RWPE1 (cell line): ENCODE measurements around the gene SH3D19.

ENCODE experiments used
- CTCF ChIA-PET: fragments of 350-600 bp; sonication (Branson Sonifier 250); formaldehyde crosslinking; extraction: SDS; loops from one replicate; lab custom pipeline; 2021; lab: Yijun Ruan, JAX
- POLR2A ChIA-PET: fragments of 400-600 bp; formaldehyde crosslinking; extraction: SDS; loops from one replicate; lab custom pipeline; 2020; ENCODE audit warnings: antibody characterized with exemption; ENCODE audit not compliant: low non-redundant PET; lab: Yijun Ruan, JAX
- DNase-seq: peaks from one replicate; pipeline ENCODE4 v3.0.0; 2012; ENCODE audit warnings: low spot score
- H3K27ac ChIP-seq: fragments of 450-650 bp; 2 replicates; pipeline ENCODE4 v1.5.1; 2017
- TF ChIP-seq, protein P1 (sequence below): fragments of 450-650 bp; conservative IDR thresholded peaks from 2 replicates; pipeline ENCODE4 v1.5.1; 2017; ENCODE audit warnings: low read depth, mild to moderate bottlenecking

Gene SH3D19

DNA sequence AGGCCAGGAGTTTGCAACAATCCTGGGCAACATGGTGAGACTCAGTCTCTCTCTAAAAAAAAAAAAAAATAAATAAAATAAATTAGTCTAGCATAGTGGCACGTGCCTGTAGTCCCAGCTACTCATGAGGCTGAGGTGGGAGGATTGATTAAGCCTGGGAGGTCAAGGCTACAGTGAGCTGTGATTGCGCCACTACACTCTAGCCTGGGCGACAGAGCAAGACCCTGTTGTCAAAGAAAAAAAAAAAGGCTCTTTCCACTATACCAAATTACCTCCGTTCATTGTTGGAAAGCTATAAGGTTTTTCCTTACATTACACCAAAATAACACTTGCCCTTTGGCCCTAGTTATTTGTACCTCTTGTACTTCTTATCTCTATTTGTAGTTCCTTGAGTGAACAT is 58.3 kb downstream of the SH3D19 start:
- POLR2A ChIA-PET: no interaction called here
- no peak overlapping the region for H3K27ac ChIP-seq
- TF ChIP-seq, protein P1, sequence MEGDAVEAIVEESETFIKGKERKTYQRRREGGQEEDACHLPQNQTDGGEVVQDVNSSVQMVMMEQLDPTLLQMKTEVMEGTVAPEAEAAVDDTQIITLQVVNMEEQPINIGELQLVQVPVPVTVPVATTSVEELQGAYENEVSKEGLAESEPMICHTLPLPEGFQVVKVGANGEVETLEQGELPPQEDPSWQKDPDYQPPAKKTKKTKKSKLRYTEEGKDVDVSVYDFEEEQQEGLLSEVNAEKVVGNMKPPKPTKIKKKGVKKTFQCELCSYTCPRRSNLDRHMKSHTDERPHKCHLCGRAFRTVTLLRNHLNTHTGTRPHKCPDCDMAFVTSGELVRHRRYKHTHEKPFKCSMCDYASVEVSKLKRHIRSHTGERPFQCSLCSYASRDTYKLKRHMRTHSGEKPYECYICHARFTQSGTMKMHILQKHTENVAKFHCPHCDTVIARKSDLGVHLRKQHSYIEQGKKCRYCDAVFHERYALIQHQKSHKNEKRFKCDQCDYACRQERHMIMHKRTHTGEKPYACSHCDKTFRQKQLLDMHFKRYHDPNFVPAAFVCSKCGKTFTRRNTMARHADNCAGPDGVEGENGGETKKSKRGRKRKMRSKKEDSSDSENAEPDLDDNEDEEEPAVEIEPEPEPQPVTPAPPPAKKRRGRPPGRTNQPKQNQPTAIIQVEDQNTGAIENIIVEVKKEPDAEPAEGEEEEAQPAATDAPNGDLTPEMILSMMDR: no peak
- CTCF ChIA-PET: interaction anchor here (0.6 to 1.5 kb wide), 3 partner anchors 9 to 326 kb away, joined by 3 to 5 read pairs (median 4); no protein-coding TSS in a partner anchor
- no peak for DNase-seq

DNA sequence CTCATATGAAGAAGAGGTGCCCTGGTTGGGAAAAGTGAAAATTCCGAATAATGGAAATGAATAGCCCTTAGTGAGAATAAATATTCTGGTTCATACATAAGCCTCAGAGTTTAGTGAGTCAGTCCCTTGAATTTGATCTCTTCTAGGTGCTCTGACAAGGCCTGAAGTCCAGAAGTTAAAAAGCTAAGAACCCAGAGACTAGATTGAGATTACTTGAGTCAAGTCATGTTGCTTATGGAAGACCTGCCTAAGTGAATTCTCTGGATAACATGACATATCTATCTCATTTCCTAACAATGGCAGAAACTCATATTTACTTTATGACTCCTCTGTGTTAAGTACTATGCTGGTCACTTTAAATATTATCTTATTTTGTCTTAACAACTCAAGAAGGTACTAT is 58.9 kb downstream of the SH3D19 start:
- CTCF ChIA-PET: interaction anchor here (1.5 kb wide), 1 partner anchor 10 kb away, joined by 3 read pairs; no protein-coding TSS in a partner anchor
- no peak overlapping the region for H3K27ac ChIP-seq
- DNase-seq: no peak
- POLR2A ChIA-PET: no interaction called here
- TF ChIP-seq, protein P1: no peak

DNA sequence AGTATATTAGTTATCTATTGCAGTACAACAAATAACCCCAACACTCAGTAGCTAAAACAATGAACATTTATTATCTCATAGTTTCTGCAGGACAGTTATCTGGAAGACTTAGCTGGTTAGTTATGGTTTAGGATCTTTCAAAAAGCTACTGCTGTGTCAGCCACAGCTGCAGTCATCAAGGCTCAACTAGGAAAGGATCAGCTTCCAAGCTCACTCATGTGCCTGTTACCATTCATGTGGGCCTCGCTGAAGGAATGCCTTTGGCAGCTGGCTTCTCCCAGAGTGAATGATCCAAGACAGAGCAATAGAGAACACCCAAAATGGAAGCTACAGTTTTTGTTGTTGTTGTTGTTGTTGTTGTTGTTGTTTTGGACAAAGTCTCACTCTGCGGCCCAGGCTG is 62.0 kb downstream of the SH3D19 start:
- POLR2A ChIA-PET: no interaction called here
- CTCF ChIA-PET: interaction anchor here (0.6 to 2.0 kb wide), 2 partner anchors 12 to 126 kb away, joined by 4 to 8 read pairs; no protein-coding TSS in a partner anchor
- DNase-seq: no peak
- TF ChIP-seq, protein P1: no peak
- no peak overlapping the region for H3K27ac ChIP-seq

DNA sequence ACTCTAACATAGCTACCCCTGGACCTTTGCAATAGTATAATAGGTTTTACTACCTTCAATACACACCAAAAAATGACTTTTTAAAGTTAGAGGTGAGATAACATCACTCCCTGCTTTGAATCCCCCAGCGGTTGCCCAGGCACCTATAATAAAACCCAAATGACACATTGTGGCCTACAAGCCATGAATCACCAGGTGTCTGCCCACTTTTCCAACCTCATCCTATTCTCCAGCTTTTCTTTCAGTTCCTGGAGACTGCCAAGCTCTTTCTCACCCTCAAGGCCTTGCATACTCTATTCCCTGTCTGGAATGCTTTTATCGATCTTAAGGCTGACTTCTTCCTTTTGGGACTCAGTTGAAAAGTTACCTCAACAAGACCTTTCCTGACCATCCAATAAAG is 64.9 kb downstream of the SH3D19 start:
- no peak overlapping the region for H3K27ac ChIP-seq
- POLR2A ChIA-PET: no interaction called here
- CTCF ChIA-PET: no interaction called here
- DNase-seq: no peak
- TF ChIP-seq, protein P1: no peak

DNA sequence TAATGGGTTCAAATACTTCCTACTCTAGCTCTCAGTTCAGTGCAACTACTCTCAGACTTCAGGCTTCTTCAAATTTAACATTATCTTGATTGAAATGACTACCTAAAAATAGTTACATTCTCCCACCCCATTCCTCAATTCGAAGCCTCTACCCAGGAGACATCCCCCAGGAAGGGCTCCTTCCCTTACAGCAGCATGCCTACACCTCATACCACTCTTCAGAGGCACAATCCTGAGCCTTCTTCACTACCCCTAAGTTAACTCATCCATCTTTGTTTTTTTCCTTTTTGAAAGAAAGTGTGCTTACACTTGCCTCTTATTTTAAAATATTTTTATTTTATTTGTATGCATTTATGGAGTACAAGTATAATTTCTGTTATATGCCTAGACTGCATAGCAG is 65.7 kb downstream of the SH3D19 start:
- no peak overlapping the region for H3K27ac ChIP-seq
- no peak for DNase-seq
- ChIA-PET POLR2A (no interaction called here), CTCF (no interaction called here)
- TF ChIP-seq, protein P1: no peak

DNA sequence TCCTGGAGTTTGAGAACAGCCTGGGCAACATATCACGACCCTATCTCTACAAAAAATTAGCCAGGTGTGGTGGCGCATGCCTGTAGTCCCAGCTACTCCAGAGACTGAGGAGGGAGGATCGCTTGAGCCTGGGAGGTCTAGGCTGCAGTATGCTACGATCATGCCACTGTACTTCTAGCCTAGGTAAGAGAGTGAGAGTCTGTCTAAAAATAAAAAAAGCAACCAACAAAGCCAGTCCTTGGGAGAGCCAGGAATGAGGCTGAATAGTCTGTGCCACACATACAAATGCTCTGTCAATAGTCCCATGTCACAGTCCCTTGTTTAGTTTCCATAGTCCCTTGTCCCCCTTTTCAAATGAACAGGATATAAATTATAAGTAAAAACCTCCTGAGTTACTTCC is 67.7 kb downstream of the SH3D19 start:
- H3K27ac ChIP-seq: no peak overlapping the region
- CTCF ChIA-PET: no interaction called here
- TF ChIP-seq, protein P1: no peak
- POLR2A ChIA-PET: no interaction called here
- DNase-seq: no peak
